T47D (cell line): ENCODE measurements around the gene UBE2E2.
"Not testable (repeated sequence)": the region's sequence is repeated elsewhere in the genome, so short reads cannot be mapped to it uniquely, and the experiment has no call there.

Experiments used
- DNase-seq, 2 experiments: peaks; one replicate each; pipeline versions ENCODE4 v3.0.0 to v3.0.0-alpha.2; 2011 to 2012; ENCODE audit warnings: low read depth in 1 of 2, low spot score in 1 of 2
- JUND ChIP-seq: IDR thresholded peaks from 2 replicates; pipeline ENCODE4 v1.6.1; 2012; ENCODE audit warnings: low read depth
- in situ Hi-C: cut with HindIII; loops from 2 replicates; pipeline ENCODE4 v1.10.0; 2016; ENCODE audit warnings: low sequenced_read_pairs, low pct_unique_long_range_greater_than_20kb

The UBE2E2 gene

GRCh38 chr3:23611737-23612295 lies 408.7 kb downstream of the UBE2E2 start:
- DNase-seq = no peak
- no peak for TF ChIP-seq JUND
- in situ Hi-C loops = no loop called here

- DNase-seq = no peak
- TF ChIP-seq JUND = no peak
- in situ Hi-C loops = no loop called here
Measured at GRCh38 chr3:23612296-23612891, 409.3 kb downstream of the UBE2E2 start.

- DNase-seq = no peak
- TF ChIP-seq JUND = no peak
- in situ Hi-C loops = no loop called here
Measured at GRCh38 chr3:23615068-23615467, 411.9 kb downstream of the UBE2E2 start.

- DNase-seq, in situ Hi-C loops: not testable (repeated sequence)
Measured at GRCh38 chr3:23618475-23618874, 415.3 kb downstream of the UBE2E2 start.

GRCh38 chr3:23619705-23620637 lies 416.8 kb downstream of the UBE2E2 start:
- no peak for DNase-seq
- in situ Hi-C loops = no loop called here
- TF ChIP-seq JUND = no peak

GRCh38 chr3:23620638-23621015 lies 417.5 kb downstream of the UBE2E2 start:
- DNase-seq = no peak
- TF ChIP-seq JUND = no peak
- in situ Hi-C loops = no loop called here

GRCh38 chr3:23623844-23624243 lies 420.7 kb downstream of the UBE2E2 start:
- DNase-seq = no peak
- no peak for TF ChIP-seq JUND
- in situ Hi-C loops = no loop called here

- DNase-seq = no peak
Measured at GRCh38 chr3:23624305-23624704, 421.2 kb downstream of the UBE2E2 start.

GRCh38 chr3:23626442-23626841 lies 423.3 kb downstream of the UBE2E2 start:
- TF ChIP-seq JUND = no peak
- DNase-seq = no peak
- in situ Hi-C loops = no loop called here

More at GRCh38 chr3:23624305-23624704, 421.2 kb downstream of the UBE2E2 start:
- no peak for TF ChIP-seq JUND
- in situ Hi-C loops = no loop called here

GRCh38 chr3:23629181-23629894 lies 426.2 kb downstream of the UBE2E2 start:
- TF ChIP-seq JUND = no peak
- DNase-seq = no peak
- in situ Hi-C loops = no loop called here

- no peak for TF ChIP-seq JUND
- DNase-seq = no peak
- in situ Hi-C loops = no loop called here
Measured at GRCh38 chr3:23633261-23633960, 430.3 kb downstream of the UBE2E2 start.

GRCh38 chr3:23637339-23637738 lies 434.2 kb downstream of the UBE2E2 start:
- in situ Hi-C loops = no loop called here
- TF ChIP-seq JUND = no peak
- no peak for DNase-seq
